DMS153 treated with DMSO at 0.1 percent for 48 hours (cell line): ENCODE data around the gene FIGNL1.

Experiments used
- DNase-seq: peaks from one replicate; lab custom pipeline; 2025; ENCODE audit not compliant: unreplicated experiment; lab: John Stamatoyannopoulos, UW

The FIGNL1 gene

GRCh38 chr7:50449881-50450589 lies at the start of gene FIGNL1:
Gene FIGNL1 (minus strand): TSS chr7:50450350. CDS start chr7:50447287, 3,063 bp downstream.
- DNase-seq: peak; percentile 90

GRCh38 chr7:50499092-50499491 lies 48.9 kb upstream of the FIGNL1 start:
- no peak for DNase-seq

- no peak for DNase-seq
Observed at GRCh38 chr7:50497968-50498367, 47.8 kb upstream of the FIGNL1 start.

- DNase-seq: no peak
Observed at GRCh38 chr7:50497068-50497642, 47.0 kb upstream of the FIGNL1 start.

GRCh38 chr7:50496569-50496968 lies 46.4 kb upstream of the FIGNL1 start:
- DNase-seq: no peak

GRCh38 chr7:50495746-50496145 lies 45.6 kb upstream of the FIGNL1 start:
- no peak for DNase-seq

GRCh38 chr7:50492770-50493519 lies 42.8 kb upstream of the FIGNL1 start:
- DNase-seq: no peak

- no peak for DNase-seq
Observed at GRCh38 chr7:50491943-50492342, 41.8 kb upstream of the FIGNL1 start.

- no peak for DNase-seq
Observed at GRCh38 chr7:50491209-50491608, 41.1 kb upstream of the FIGNL1 start.

GRCh38 chr7:50488379-50488778 lies 38.2 kb upstream of the FIGNL1 start:
- no peak for DNase-seq

GRCh38 chr7:50486512-50486911 lies 36.4 kb upstream of the FIGNL1 start:
- no peak for DNase-seq

- DNase-seq: no peak
Observed at GRCh38 chr7:50481867-50482266, 31.7 kb upstream of the FIGNL1 start.

- no peak for DNase-seq
Observed at GRCh38 chr7:50480797-50481196, 30.6 kb upstream of the FIGNL1 start.

GRCh38 chr7:50479743-50480517 lies 29.8 kb upstream of the FIGNL1 start:
- no peak for DNase-seq

- DNase-seq: no peak
Observed at GRCh38 chr7:50477640-50478039, 27.5 kb upstream of the FIGNL1 start.

- no peak for DNase-seq
Observed at GRCh38 chr7:50476953-50477625, 26.9 kb upstream of the FIGNL1 start.

GRCh38 chr7:50475340-50475739 lies 25.2 kb upstream of the FIGNL1 start:
- no peak for DNase-seq

- no peak for DNase-seq
Observed at GRCh38 chr7:50474382-50475160, 24.4 kb upstream of the FIGNL1 start.

- DNase-seq: no peak
Observed at GRCh38 chr7:50473531-50473930, 23.4 kb upstream of the FIGNL1 start.

- DNase-seq: no peak
Observed at GRCh38 chr7:50472427-50472826, 22.3 kb upstream of the FIGNL1 start.
